SK-N-MC (cell line): ENCODE data around the gene MRGPRF.

ENCODE experiments used
- EZH2 ChIP-seq: fragments of 200-600 bp; sonication (generic); IDR thresholded peaks from one replicate; pipeline ENCODE4 v1.6.1; 2017; ENCODE audit warnings: antibody characterized with exemption
- FOXP2 ChIP-seq: optimal IDR thresholded peaks from 2 replicates; pipeline ENCODE3; 2011; ENCODE audit warnings: mild to moderate bottlenecking, moderate library complexity; ENCODE audit not compliant: insufficient read depth; ENCODE audit errors: extremely low read length, control extremely low read depth

DNA sequence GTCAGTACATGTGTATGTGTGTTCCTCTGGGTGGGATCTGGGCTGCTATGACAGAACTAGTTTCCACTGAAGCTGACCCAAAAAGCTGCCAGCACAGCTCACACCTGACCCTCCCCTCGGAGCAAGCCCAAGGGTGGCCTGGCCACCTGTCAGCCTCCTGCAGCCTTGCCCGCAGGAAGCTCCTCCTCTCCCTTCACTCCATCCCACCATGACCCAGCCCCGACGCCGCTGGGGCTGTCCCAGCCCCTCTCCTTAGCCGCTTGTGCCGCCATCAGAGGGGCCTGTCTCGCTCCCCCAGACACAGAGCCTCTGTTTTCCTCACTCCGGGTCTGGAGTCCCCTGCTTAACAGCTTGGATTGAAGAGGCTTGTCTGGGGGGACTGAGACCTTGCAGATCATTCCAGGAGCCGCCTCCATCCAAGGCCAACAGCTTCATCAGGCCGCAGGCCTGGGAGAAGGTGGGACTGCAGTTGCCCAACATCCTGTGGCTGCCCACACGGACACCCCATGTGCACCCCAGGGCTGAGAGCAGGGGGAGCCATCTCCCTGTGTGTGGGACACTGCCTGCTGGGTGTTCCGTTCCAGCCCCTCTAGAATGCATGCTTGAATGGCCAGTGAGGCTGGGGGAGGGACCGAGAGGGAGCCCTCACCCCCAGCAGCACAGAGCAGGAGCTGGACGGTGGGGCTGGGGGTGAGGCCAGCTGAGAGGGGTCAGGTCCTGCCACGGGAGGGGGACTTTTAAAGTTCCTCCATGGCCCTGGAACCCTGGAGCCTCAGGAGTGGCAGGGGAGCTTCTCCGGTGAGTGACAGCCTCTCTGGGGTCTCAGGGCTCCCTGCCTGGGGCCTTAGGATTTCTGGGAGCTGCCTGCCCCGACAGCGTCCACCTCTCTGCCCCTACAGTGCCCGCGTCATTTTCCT is 696 bp downstream of the MRGPRF start:
- no peak for TF ChIP-seq FOXP2
- TF ChIP-seq EZH2 = no peak
